Measurements from ENCODE around the gene VAMP4. TPM values are rescaled to one million over a fixed set of nuclear protein-coding genes. Genes with fewer than 3 reads are reported as not detected.

VAMP4 gene
- polyA plus RNA-seq (2012; ENCODE audit: insufficient read depth, insufficient read length): 10.4 TPM

GRCh38 chr1:171741872-171742576 lies at the start of gene VAMP4:
TSS of gene VAMP4 (minus strand) at chr1:171742065. CDS start at chr1:171738414, 3,651 bp downstream.
- peak; percentile 79 for DNase-seq (ENCODE audit: low read depth, low spot score)

GRCh38 chr1:171790318-171790717 lies 48.5 kb upstream of the VAMP4 start:
- DNase-seq (ENCODE audit: low read depth, low spot score): no peak
- H3K4me3 ChIP-seq (ENCODE audit: low read length): no peak overlapping the region

More at GRCh38 chr1:171741872-171742576, at the start of gene VAMP4:
- H3K4me3 ChIP-seq (ENCODE audit: low read length): peak within 1 kb of the TSS; percentile 74

GRCh38 chr1:171788696-171789095 lies 46.8 kb upstream of the VAMP4 start:
- no peak for DNase-seq (ENCODE audit: low read depth, low spot score)
- H3K4me3 ChIP-seq (ENCODE audit: low read length): no peak overlapping the region

GRCh38 chr1:171787686-171788480 lies 46.0 kb upstream of the VAMP4 start:
- H3K4me3 ChIP-seq (ENCODE audit: low read length): no peak overlapping the region
- no peak for DNase-seq (ENCODE audit: low read depth, low spot score)

GRCh38 chr1:171786534-171786933 lies 44.7 kb upstream of the VAMP4 start:
- H3K4me3 ChIP-seq (ENCODE audit: low read length): no peak overlapping the region
- DNase-seq (ENCODE audit: low read depth, low spot score): no peak

GRCh38 chr1:171785766-171786165 lies 43.9 kb upstream of the VAMP4 start:
- H3K4me3 ChIP-seq (ENCODE audit: low read length): no peak overlapping the region

GRCh38 chr1:171784784-171785183 lies 42.9 kb upstream of the VAMP4 start:
- H3K4me3 ChIP-seq (ENCODE audit: low read length): no peak overlapping the region
- no peak for DNase-seq (ENCODE audit: low read depth, low spot score)

More at GRCh38 chr1:171785766-171786165, 43.9 kb upstream of the VAMP4 start:
- no peak for DNase-seq (ENCODE audit: low read depth, low spot score)

GRCh38 chr1:171783816-171784530 lies 42.1 kb upstream of the VAMP4 start:
- H3K4me3 ChIP-seq (ENCODE audit: low read length): no peak overlapping the region
- no peak for DNase-seq (ENCODE audit: low read depth, low spot score)

- DNase-seq (ENCODE audit: low read depth, low spot score): peak; percentile 98
- H3K4me3 ChIP-seq (ENCODE audit: low read length): peak within 1 kb of the TSS; percentile 97
Measured at GRCh38 chr1:171781176-171781875, 39.5 kb upstream of the VAMP4 start, which contains the start of gene METTL13. TSS of gene METTL13 (plus strand) at chr1:171781660. CDS start at chr1:171781968, 308 bp downstream.

- H3K4me3 ChIP-seq (ENCODE audit: low read length): peak overlapping the region; percentile 59
- DNase-seq (ENCODE audit: low read depth, low spot score): no peak
Measured at GRCh38 chr1:171780583-171781175, 38.8 kb upstream of the VAMP4 start.

GRCh38 chr1:171772312-171772711 lies 30.4 kb upstream of the VAMP4 start:
- H3K4me3 ChIP-seq (ENCODE audit: low read length): no peak overlapping the region
- no peak for DNase-seq (ENCODE audit: low read depth, low spot score)

- no peak for DNase-seq (ENCODE audit: low read depth, low spot score)
- H3K4me3 ChIP-seq (ENCODE audit: low read length): no peak overlapping the region
Measured at GRCh38 chr1:171769754-171770153, 27.9 kb upstream of the VAMP4 start.

GRCh38 chr1:171769171-171769570 lies 27.3 kb upstream of the VAMP4 start:
- no peak overlapping the region for H3K4me3 ChIP-seq (ENCODE audit: low read length)
- DNase-seq (ENCODE audit: low read depth, low spot score): no peak

GRCh38 chr1:171763764-171764163 lies 21.9 kb upstream of the VAMP4 start:
- no peak for DNase-seq (ENCODE audit: low read depth, low spot score)
- H3K4me3 ChIP-seq (ENCODE audit: low read length): no peak overlapping the region

- no peak overlapping the region for H3K4me3 ChIP-seq (ENCODE audit: low read length)
- no peak for DNase-seq (ENCODE audit: low read depth, low spot score)
Measured at GRCh38 chr1:171762143-171762563, 20.3 kb upstream of the VAMP4 start.

GRCh38 chr1:171758011-171758410 lies 16.1 kb upstream of the VAMP4 start:
- no peak overlapping the region for H3K4me3 ChIP-seq (ENCODE audit: low read length)
- DNase-seq (ENCODE audit: low read depth, low spot score): no peak

GRCh38 chr1:171756856-171757255 lies 15.0 kb upstream of the VAMP4 start:
- DNase-seq (ENCODE audit: low read depth, low spot score): no peak
- no peak overlapping the region for H3K4me3 ChIP-seq (ENCODE audit: low read length)

- DNase-seq (ENCODE audit: low read depth, low spot score): no peak
- no peak overlapping the region for H3K4me3 ChIP-seq (ENCODE audit: low read length)
Measured at GRCh38 chr1:171754971-171755370, 13.1 kb upstream of the VAMP4 start.

- H3K4me3 ChIP-seq (ENCODE audit: low read length): no peak overlapping the region
Measured at GRCh38 chr1:171754353-171754705, 12.5 kb upstream of the VAMP4 start.

More at GRCh38 chr1:171754353-171754705, 12.5 kb upstream of the VAMP4 start:
- no peak for DNase-seq (ENCODE audit: low read depth, low spot score)
